SKM-1 treated with dmso at 0.1 percent for 144 hours (cell line): ENCODE results near the gene RAD51B.

Experiments
- DNase-seq: peaks from one replicate; lab custom pipeline; 2025; ENCODE audit not compliant: unreplicated experiment; lab: John Stamatoyannopoulos, UW

Gene RAD51B

GRCh38 chr14:67892466-67893100, 73.0 kb downstream of the RAD51B start:
- DNase-seq = no peak

- DNase-seq = no peak
Observed at GRCh38 chr14:67900231-67900630, 80.7 kb downstream of the RAD51B start.

- no peak for DNase-seq
Observed at GRCh38 chr14:67908052-67908754, 88.6 kb downstream of the RAD51B start.

- DNase-seq = no peak
Observed at GRCh38 chr14:67911562-67911961, 92.0 kb downstream of the RAD51B start.

- DNase-seq = no peak
Observed at GRCh38 chr14:67916430-67916829, 96.9 kb downstream of the RAD51B start.

GRCh38 chr14:67917006-67917405, 97.4 kb downstream of the RAD51B start:
- DNase-seq = no peak

GRCh38 chr14:67918838-67919237, 99.3 kb downstream of the RAD51B start:
- no peak for DNase-seq

- no peak for DNase-seq
Observed at GRCh38 chr14:67919259-67920032, 99.9 kb downstream of the RAD51B start.

GRCh38 chr14:67926821-67927220, 107.2 kb downstream of the RAD51B start:
- no peak for DNase-seq

- DNase-seq = no peak
Observed at GRCh38 chr14:67927244-67927643, 107.7 kb downstream of the RAD51B start.

- DNase-seq = no peak
Observed at GRCh38 chr14:67928375-67928774, 108.8 kb downstream of the RAD51B start.

GRCh38 chr14:67932708-67933246, 113.2 kb downstream of the RAD51B start:
- no peak for DNase-seq

- no peak for DNase-seq
Observed at GRCh38 chr14:67933266-67933665, 113.7 kb downstream of the RAD51B start.

- peak; percentile 29 for DNase-seq
Observed at GRCh38 chr14:67934087-67934486, 114.5 kb downstream of the RAD51B start.

GRCh38 chr14:67934862-67935261, 115.3 kb downstream of the RAD51B start:
- no peak for DNase-seq

GRCh38 chr14:67935371-67935770, 115.8 kb downstream of the RAD51B start:
- no peak for DNase-seq

- no peak for DNase-seq
Observed at GRCh38 chr14:67938071-67938470, 118.5 kb downstream of the RAD51B start.

GRCh38 chr14:67940486-67941455, 121.2 kb downstream of the RAD51B start:
- no peak for DNase-seq

GRCh38 chr14:67941456-67942018, 122.0 kb downstream of the RAD51B start:
- no peak for DNase-seq

GRCh38 chr14:67942080-67942710, 122.6 kb downstream of the RAD51B start:
- no peak for DNase-seq
